Measurements from ENCODE around the gene UNC13B.

The UNC13B gene

GRCh38 chr9:35432076-35432475, 270.3 kb downstream of the UNC13B start:
- Histone ChIP-seq H3K4me1 (ENCODE audit: control insufficient read depth, insufficient read depth, low read length, poor library complexity, severe bottlenecking) (no peaks in the 10 kb centered on the region), H3K27ac (ENCODE audit: insufficient read depth, low read length, poor library complexity, severe bottlenecking) (no peak overlapping the region), H3K36me3 (ENCODE audit: control insufficient read depth, insufficient read depth, low read length) (no peaks in the 10 kb centered on the region), H3K9me3 (ENCODE audit: control insufficient read depth, low read length) (no peaks in the 10 kb centered on the region), H3K27me3 (replicated peaks; ENCODE audit: control insufficient read depth, insufficient read depth, low read length, poor library complexity, severe bottlenecking) (peaks cover 3% of the 10 kb centered on the region), H3K4me3 (ENCODE audit: insufficient read depth, low read depth, low read length, poor library complexity, severe bottlenecking) (no peak overlapping the region)
- DNase-seq = no peak

DNA sequence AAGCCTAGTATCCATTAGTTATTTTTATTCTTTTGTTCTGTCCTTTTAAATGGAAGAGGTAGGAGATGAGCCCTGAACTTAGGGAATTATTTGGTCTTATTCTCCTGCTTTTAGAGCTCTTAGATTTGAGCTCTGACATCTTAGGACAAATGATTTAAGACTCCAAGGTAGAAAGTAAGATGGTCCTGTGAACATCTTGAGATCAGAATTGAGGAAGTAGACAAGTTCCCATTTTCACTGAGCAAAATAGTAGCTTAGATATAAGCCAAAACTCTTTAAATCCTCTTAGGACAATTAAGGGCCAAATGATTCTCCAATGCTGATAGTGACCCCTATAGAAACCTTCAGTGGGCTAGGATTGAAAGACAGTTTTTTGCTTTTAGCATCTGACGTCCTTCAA, 275.1 kb downstream of the UNC13B start:
- H3K27ac ChIP-seq (ENCODE audit: insufficient read depth, low read length, poor library complexity, severe bottlenecking) = no peak overlapping the region
- H3K4me3 ChIP-seq (ENCODE audit: insufficient read depth, low read depth, low read length, poor library complexity, severe bottlenecking) = no peak overlapping the region
- no peaks in the 10 kb centered on the region for H3K9me3 ChIP-seq (ENCODE audit: control insufficient read depth, low read length)
- no peaks in the 10 kb centered on the region for H3K36me3 ChIP-seq (ENCODE audit: control insufficient read depth, insufficient read depth, low read length)
- H3K27me3 ChIP-seq (replicated peaks; ENCODE audit: control insufficient read depth, insufficient read depth, low read length, poor library complexity, severe bottlenecking) = no peaks in the 10 kb centered on the region
- DNase-seq = no peak
- no peaks in the 10 kb centered on the region for H3K4me1 ChIP-seq (ENCODE audit: control insufficient read depth, insufficient read depth, low read length, poor library complexity, severe bottlenecking)

DNA sequence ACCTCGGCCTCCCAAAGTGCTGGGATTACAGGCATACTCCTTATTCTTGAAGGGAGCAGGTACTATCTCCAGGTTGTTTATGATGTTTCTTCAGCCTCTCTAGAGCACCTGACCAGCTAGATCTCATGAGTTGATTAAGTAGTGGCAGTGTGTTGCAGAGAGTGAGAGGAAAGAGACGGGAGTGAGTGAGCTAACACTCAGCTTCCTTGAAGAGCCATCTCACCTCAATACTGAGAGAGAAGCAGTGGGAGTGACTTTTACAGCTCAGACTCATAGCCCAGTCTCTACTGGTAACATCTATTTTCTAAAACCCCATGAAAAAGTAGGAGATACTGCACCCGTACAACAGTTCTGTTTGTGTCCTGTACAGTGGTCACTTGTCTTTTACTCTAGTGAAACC, 284.2 kb downstream of the UNC13B start:
- peaks cover 5% of the 10 kb centered on the region for H3K27me3 ChIP-seq (replicated peaks; ENCODE audit: control insufficient read depth, insufficient read depth, low read length, poor library complexity, severe bottlenecking)
- no peaks in the 10 kb centered on the region for H3K36me3 ChIP-seq (ENCODE audit: control insufficient read depth, insufficient read depth, low read length)
- no peak for DNase-seq
- H3K4me3 ChIP-seq (ENCODE audit: insufficient read depth, low read depth, low read length, poor library complexity, severe bottlenecking) = no peak overlapping the region
- no peaks in the 10 kb centered on the region for H3K4me1 ChIP-seq (ENCODE audit: control insufficient read depth, insufficient read depth, low read length, poor library complexity, severe bottlenecking)
- no peak overlapping the region for H3K27ac ChIP-seq (ENCODE audit: insufficient read depth, low read length, poor library complexity, severe bottlenecking)
- no peaks in the 10 kb centered on the region for H3K9me3 ChIP-seq (ENCODE audit: control insufficient read depth, low read length)

DNA sequence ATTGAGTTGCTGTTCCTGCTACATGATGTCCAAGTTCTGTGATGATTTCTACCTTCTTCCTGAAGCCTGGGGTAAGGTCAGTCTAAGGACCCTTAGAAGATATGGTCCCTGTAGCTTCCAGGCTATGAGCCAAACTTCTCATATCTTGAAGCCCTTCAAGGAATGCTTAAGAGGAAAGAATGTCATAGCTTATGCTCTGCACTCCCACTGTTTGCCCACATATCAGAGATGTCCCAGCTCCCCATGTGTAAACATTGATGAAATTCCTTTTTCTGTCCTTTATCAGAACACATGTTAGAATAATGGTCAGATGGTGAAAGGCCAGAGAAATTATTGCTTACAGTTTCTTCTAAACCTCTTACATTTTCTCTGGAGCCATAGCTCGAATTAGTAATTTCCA, 286.7 kb downstream of the UNC13B start:
- Histone ChIP-seq H3K27me3 (replicated peaks; ENCODE audit: control insufficient read depth, insufficient read depth, low read length, poor library complexity, severe bottlenecking) (peaks cover 5% of the 10 kb centered on the region), H3K4me3 (ENCODE audit: insufficient read depth, low read depth, low read length, poor library complexity, severe bottlenecking) (no peak overlapping the region), H3K4me1 (ENCODE audit: control insufficient read depth, insufficient read depth, low read length, poor library complexity, severe bottlenecking) (no peaks in the 10 kb centered on the region), H3K9me3 (ENCODE audit: control insufficient read depth, low read length) (no peaks in the 10 kb centered on the region), H3K36me3 (ENCODE audit: control insufficient read depth, insufficient read depth, low read length) (no peaks in the 10 kb centered on the region), H3K27ac (ENCODE audit: insufficient read depth, low read length, poor library complexity, severe bottlenecking) (no peak overlapping the region)
- DNase-seq = no peak

DNA sequence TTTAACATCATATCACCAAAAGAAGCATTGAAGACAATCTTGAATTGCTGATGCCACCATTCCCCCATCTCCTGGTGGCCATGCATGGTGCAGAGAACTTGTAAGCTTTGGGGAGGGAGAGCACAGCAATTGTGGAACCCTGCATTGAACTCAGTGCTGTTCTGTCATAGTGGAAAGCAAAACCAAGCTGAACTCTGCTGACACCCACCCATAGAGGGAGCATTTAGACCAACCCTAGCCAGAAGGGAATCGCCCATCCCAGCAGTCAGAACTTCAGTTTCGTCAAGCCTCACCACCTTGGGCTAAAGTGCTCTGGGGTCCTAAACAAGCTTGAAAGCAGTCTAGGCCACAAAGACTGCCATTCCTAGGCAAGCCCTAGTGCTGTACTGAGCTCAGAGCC, 290.7 kb downstream of the UNC13B start:
- H3K27ac ChIP-seq (ENCODE audit: insufficient read depth, low read length, poor library complexity, severe bottlenecking) = no peak overlapping the region
- H3K4me3 ChIP-seq (ENCODE audit: insufficient read depth, low read depth, low read length, poor library complexity, severe bottlenecking) = no peak overlapping the region
- no peaks in the 10 kb centered on the region for H3K4me1 ChIP-seq (ENCODE audit: control insufficient read depth, insufficient read depth, low read length, poor library complexity, severe bottlenecking)
- H3K36me3 ChIP-seq (ENCODE audit: control insufficient read depth, insufficient read depth, low read length) = no peaks in the 10 kb centered on the region
- DNase-seq = no peak
- no peaks in the 10 kb centered on the region for H3K9me3 ChIP-seq (ENCODE audit: control insufficient read depth, low read length)
- peaks cover 5% of the 10 kb centered on the region for H3K27me3 ChIP-seq (replicated peaks; ENCODE audit: control insufficient read depth, insufficient read depth, low read length, poor library complexity, severe bottlenecking)

- H3K4me1 ChIP-seq (ENCODE audit: control insufficient read depth, insufficient read depth, low read length, poor library complexity, severe bottlenecking) = no peaks in the 10 kb centered on the region
- no peak for DNase-seq
- H3K9me3 ChIP-seq (ENCODE audit: control insufficient read depth, low read length) = no peaks in the 10 kb centered on the region
- peaks cover 5% of the 10 kb centered on the region for H3K27me3 ChIP-seq (replicated peaks; ENCODE audit: control insufficient read depth, insufficient read depth, low read length, poor library complexity, severe bottlenecking)
- no peaks in the 10 kb centered on the region for H3K36me3 ChIP-seq (ENCODE audit: control insufficient read depth, insufficient read depth, low read length)
- H3K27ac ChIP-seq (ENCODE audit: insufficient read depth, low read length, poor library complexity, severe bottlenecking) = no peak overlapping the region
- H3K4me3 ChIP-seq (ENCODE audit: insufficient read depth, low read depth, low read length, poor library complexity, severe bottlenecking) = no peak overlapping the region
These were observed 292.0 kb downstream of the UNC13B start for GRCh38 chr9:35453786-35454185.

All from effector memory CD4-positive, alpha-beta T cell (primary cell).